AG09309 (cell line): ENCODE data around the gene ATP6V0C.
"Not testable (repeated sequence)": the region's sequence is repeated elsewhere in the genome, so short reads cannot be mapped to it uniquely, and the experiment has no call there.

ENCODE experiments used
- DNase-seq: peaks from one replicate; pipeline ENCODE4 v3.0.0-alpha.2; 2010; ENCODE audit warnings: low read depth
- H3K4me3 ChIP-seq: 2 replicates; pipeline ENCODE4 v1.5.1; 2011; ENCODE audit warnings: mild to moderate bottlenecking, low read depth, low read length, moderate library complexity; ENCODE audit not compliant: control insufficient read depth
- CTCF ChIP-seq: IDR thresholded peaks from 2 replicates; pipeline ENCODE4 v1.5.1; 2011; ENCODE audit warnings: mild to moderate bottlenecking, low read depth, low read length, inconsistent platforms; ENCODE audit not compliant: insufficient read depth, control insufficient read depth; ENCODE audit errors: missing control alignments

Gene ATP6V0C

GRCh38 chr16:2530629-2531318, 17.0 kb downstream of the ATP6V0C start:
- DNase-seq: no peak
- H3K4me3 ChIP-seq: no peak overlapping the region
- no peak for TF ChIP-seq CTCF

GRCh38 chr16:2531371-2531695, 17.6 kb downstream of the ATP6V0C start, which contains the start of gene CEMP1:
TSS of gene CEMP1 (minus strand) at chr16:2531408. CDS start at chr16:2531073, 335 bp downstream.
- TF ChIP-seq CTCF: no peak
- peak within 1 kb of the TSS; percentile 83 for H3K4me3 ChIP-seq
- DNase-seq: no peak

- TF ChIP-seq CTCF: no peak
- peak overlapping the region; percentile 83 for H3K4me3 ChIP-seq
- peak; percentile 82 for DNase-seq
Measured at GRCh38 chr16:2531696-2532493, 18.1 kb downstream of the ATP6V0C start.

GRCh38 chr16:2532494-2533141, 18.9 kb downstream of the ATP6V0C start:
- H3K4me3 ChIP-seq: peak overlapping the region; percentile 83
- TF ChIP-seq CTCF: no peak
- DNase-seq: no peak

GRCh38 chr16:2533142-2533755, 19.5 kb downstream of the ATP6V0C start:
- DNase-seq, H3K4me3 ChIP-seq: not testable (repeated sequence)

- TF ChIP-seq CTCF: no peak
Measured at GRCh38 chr16:2533912-2534311, 20.2 kb downstream of the ATP6V0C start.

GRCh38 chr16:2534335-2534734, 20.6 kb downstream of the ATP6V0C start:
- not testable (repeated sequence) for H3K4me3 ChIP-seq, DNase-seq

More at GRCh38 chr16:2533912-2534311, 20.2 kb downstream of the ATP6V0C start:
- no peak overlapping the region for H3K4me3 ChIP-seq
- no peak for DNase-seq
